Measurements from ENCODE around the gene SPATC1L.
"Not testable (repeated sequence)": the region's sequence is repeated elsewhere in the genome, so short reads cannot be mapped to it uniquely, and the experiment has no call there.

DNA sequence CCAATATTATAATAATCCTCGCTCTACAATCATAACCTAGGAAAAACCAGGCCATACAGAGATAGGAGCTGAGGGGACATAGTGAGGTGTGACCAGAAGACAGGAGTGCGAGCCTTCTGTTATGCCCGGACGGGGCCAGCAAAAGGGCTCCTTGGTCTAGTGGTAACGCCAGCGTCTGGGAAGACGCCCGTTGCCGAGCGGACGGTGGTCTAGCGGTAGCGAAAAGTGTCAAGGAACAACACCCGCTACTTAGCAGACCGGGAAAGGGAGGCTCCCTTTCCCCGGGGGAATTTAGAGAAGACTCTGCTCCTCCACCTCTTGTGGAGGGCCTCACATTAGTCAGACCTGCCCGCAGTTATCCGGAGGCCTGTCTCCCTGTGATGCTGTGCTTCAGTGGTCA is 39.4 kb upstream of the SPATC1L start:
- not testable (repeated sequence) for TF ChIP-seq RBBP5 (IDR thresholded peaks at IDR 0.05; ENCODE audit: borderline replicate concordance, low read depth, low read length); ZNF274 (IDR thresholded peaks at IDR 0.05; ENCODE audit: borderline replicate concordance, extremely low read depth, low read length); SRF (IDR thresholded peaks at IDR 0.05; ENCODE audit: low read depth, low read length); POLR2A (IDR thresholded peaks at IDR 0.05; ENCODE audit: control extremely low read depth in 1 of 2, low read depth in 2 of 2, low read length in 2 of 2); SP2 (IDR thresholded peaks at IDR 0.05; ENCODE audit: low read length); JUND (IDR thresholded peaks at IDR 0.05; ENCODE audit: low read length); EZH2 (IDR thresholded peaks at IDR 0.05; ENCODE audit: low read depth, low read length, severe bottlenecking); RAD21 (IDR thresholded peaks at IDR 0.05 in 1 of 2, conservative IDR thresholded peaks at IDR 0.05 in 1 of 2; ENCODE audit: low read depth in 2 of 2, low read length in 2 of 2)
- TF ChIP-seq, protein P1, sequence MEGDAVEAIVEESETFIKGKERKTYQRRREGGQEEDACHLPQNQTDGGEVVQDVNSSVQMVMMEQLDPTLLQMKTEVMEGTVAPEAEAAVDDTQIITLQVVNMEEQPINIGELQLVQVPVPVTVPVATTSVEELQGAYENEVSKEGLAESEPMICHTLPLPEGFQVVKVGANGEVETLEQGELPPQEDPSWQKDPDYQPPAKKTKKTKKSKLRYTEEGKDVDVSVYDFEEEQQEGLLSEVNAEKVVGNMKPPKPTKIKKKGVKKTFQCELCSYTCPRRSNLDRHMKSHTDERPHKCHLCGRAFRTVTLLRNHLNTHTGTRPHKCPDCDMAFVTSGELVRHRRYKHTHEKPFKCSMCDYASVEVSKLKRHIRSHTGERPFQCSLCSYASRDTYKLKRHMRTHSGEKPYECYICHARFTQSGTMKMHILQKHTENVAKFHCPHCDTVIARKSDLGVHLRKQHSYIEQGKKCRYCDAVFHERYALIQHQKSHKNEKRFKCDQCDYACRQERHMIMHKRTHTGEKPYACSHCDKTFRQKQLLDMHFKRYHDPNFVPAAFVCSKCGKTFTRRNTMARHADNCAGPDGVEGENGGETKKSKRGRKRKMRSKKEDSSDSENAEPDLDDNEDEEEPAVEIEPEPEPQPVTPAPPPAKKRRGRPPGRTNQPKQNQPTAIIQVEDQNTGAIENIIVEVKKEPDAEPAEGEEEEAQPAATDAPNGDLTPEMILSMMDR (IDR thresholded peaks at IDR 0.05; ENCODE audit: control extremely low read depth in 1 of 3, insufficient read depth in 1 of 3, low read depth in 1 of 3, low read length in 3 of 3), result not testable (repeated sequence)
